ENCODE results near the gene TMEM231. TPM values are rescaled to one million over a fixed set of nuclear protein-coding genes. Genes with fewer than 3 reads are reported as not detected.
A peak's percentile ranks its signal among the peaks of the same experiment; 100 is the strongest.

TMEM231 gene
- total RNA-seq, 1 donor from 2014 or later: 14.5 TPM

GRCh38 chr16:75572864-75573542 is 17.0 kb upstream of the TMEM231 start:
- intact Hi-C loops (cut with DNase I): no loop called here

DNA sequence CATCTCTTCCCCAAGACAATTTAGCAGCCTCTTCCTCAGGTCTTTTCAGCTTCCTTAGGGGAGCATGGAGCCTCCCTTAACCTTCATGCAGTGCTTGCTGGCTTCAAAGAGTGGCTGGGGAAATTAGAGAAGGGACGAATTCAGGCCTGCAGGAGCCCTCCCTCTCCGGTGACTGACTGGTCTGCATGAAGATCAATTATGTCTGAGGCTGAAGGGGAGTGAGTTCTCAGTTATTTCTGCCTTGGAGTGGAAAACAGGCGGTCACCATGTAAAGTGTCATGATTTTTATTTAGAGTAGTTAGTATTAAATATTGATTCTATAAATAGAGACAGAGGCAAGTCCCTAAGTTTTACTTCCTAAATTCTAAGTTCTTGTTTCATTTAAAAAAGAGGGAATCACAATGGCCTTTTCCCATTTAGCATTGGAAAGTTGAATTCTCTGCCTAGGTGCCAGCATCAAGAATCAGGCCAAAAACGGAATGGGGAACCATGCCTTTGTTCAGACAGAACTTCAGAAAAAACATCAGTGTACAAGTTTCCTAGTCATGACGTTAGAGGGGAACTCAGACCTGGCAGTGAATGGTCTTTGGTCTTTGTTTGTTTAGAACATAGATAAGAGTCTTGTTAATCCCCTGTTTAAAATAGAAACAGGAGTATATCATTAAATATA is 14.5 kb upstream of the TMEM231 start:
- peaks cover 60% of the 10 kb centered on the region for H3K4me1 ChIP-seq
- peak overlapping the region; percentile 26 for H3K27ac ChIP-seq
- H3K36me3 ChIP-seq: peaks cover 79% of the 10 kb centered on the region
- ATAC-seq (no peak), DNase-seq (no peak)
- no peaks in the 10 kb centered on the region for H3K9me3 ChIP-seq
- intact Hi-C loops (cut with DNase I): no loop called here
- H3K4me3 ChIP-seq: no peak overlapping the region
- no peaks in the 10 kb centered on the region for H3K27me3 ChIP-seq (ENCODE audit: low read depth)
- TF ChIP-seq CTCF (IDR thresholded peaks at IDR 0.05): no peak

More at GRCh38 chr16:75572864-75573542, 17.0 kb upstream of the TMEM231 start:
- ATAC-seq (no peak), DNase-seq (no peak)
- Histone ChIP-seq H3K9me3 (no peaks in the 10 kb centered on the region), H3K27ac (no peak overlapping the region), H3K4me3 (no peak overlapping the region), H3K4me1 (peaks cover 43% of the 10 kb centered on the region), H3K36me3 (peaks cover 99% of the 10 kb centered on the region), H3K27me3 (ENCODE audit: low read depth) (no peaks in the 10 kb centered on the region)
- no peak for TF ChIP-seq CTCF (IDR thresholded peaks at IDR 0.05)

DNA sequence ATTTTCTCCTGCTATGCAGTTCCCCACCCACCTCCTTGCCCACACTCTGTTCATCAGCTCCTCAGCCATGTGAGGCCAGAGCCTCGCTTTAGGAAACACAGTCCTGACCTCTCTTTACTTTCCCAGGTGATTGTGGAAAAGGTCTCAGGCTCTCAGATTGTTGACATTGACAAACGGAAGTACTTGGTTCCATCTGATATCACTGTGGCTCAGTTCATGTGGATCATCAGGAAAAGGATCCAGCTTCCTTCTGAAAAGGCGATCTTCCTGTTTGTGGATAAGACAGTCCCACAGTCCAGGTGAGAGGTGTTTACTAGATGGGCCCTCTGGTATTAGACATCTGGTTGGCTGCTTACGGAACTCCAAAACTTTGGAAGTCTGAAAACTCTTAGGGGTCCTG is 11.9 kb upstream of the TMEM231 start:
- intact Hi-C loops (cut with DNase I): no loop called here

GRCh38 chr16:75566758-75567255 is 10.8 kb upstream of the TMEM231 start:
- Histone ChIP-seq H3K9me3 (no peaks in the 10 kb centered on the region), H3K36me3 (peaks cover 42% of the 10 kb centered on the region), H3K4me3 (peak overlapping the region; percentile 94), H3K27me3 (ENCODE audit: low read depth) (no peaks in the 10 kb centered on the region), H3K27ac (peak overlapping the region; percentile 83), H3K4me1 (peaks cover 55% of the 10 kb centered on the region)
- ATAC-seq (peak; percentile 23), DNase-seq (no peak)
- intact Hi-C loops (cut with DNase I): no loop called here
- no peak for TF ChIP-seq CTCF (IDR thresholded peaks at IDR 0.05)

More for the DNA sequence above, 11.9 kb upstream of the TMEM231 start:
- H3K4me3 ChIP-seq: no peak overlapping the region
- peaks cover 60% of the 10 kb centered on the region for H3K4me1 ChIP-seq
- no peak overlapping the region for H3K27ac ChIP-seq
- TF ChIP-seq CTCF (IDR thresholded peaks at IDR 0.05): no peak
- H3K27me3 ChIP-seq (ENCODE audit: low read depth): no peaks in the 10 kb centered on the region
- no peak for DNase-seq
- ATAC-seq: no peak
- peaks cover 53% of the 10 kb centered on the region for H3K36me3 ChIP-seq
- H3K9me3 ChIP-seq: no peaks in the 10 kb centered on the region

DNA sequence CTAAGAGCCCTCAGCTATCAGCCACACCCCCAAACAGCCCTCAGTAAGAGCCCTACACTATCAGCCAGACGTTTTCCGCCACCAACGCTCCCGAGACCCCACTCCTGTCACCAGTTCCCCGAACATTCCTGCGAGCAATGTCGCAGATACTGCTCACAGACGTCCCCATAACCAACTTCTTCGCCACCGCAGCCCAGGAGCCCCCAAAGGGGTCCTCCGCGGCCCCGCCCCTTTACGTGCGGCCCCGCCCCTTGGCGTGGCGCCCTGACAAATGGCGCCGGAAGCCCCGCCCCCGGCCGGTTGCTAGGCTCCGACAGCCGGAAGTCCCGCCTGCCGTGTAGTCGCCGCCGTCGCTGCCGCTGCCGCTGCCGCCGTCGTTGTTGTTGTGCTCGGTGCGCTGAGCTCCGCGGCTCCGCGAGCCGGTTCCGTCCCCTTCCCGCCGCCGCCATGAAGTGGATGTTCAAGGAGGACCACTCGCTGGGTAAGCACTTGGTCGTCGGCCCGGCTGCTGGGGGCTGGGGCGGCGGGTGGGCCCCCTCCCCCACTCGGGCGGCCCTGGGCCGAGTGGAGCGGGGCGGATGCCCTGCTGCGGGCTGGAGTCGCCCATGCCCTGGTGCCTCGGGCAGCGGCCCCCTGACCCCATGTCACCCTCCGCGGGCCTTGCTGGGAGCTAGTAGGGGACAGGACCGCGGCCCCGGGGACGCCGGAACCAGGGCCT is 10.1 kb upstream of the TMEM231 start, which contains the start of gene GABARAPL2:
GABARAPL2 (plus strand) TSS at position 340 of the 718 bp plus-strand sequence; CDS start at position 448, 108 bp downstream.
- no peaks in the 10 kb centered on the region for H3K27me3 ChIP-seq (ENCODE audit: low read depth)

More for the DNA sequence above, 10.1 kb upstream of the TMEM231 start, which contains the start of gene GABARAPL2:
- H3K9me3 ChIP-seq: no peaks in the 10 kb centered on the region
- DNase-seq (peak; percentile 91), ATAC-seq (peak; percentile 95 to 96)
- peaks cover 50% of the 10 kb centered on the region for H3K4me1 ChIP-seq
- peak within 1 kb of the TSS; percentile 94 for H3K4me3 ChIP-seq
- H3K27ac ChIP-seq: peak within 1 kb of the TSS; percentile 83
- TF ChIP-seq CTCF (IDR thresholded peaks at IDR 0.05): no peak
- peaks cover 37% of the 10 kb centered on the region for H3K36me3 ChIP-seq
- intact Hi-C loops (cut with DNase I): no loop called here
